Midbrain (tissue), 1 donor: Measurements from ENCODE around the gene NAA80.
"Not testable (repeated sequence)": the region's sequence is repeated elsewhere in the genome, so short reads cannot be mapped to it uniquely, and the experiment has no call there.

Experiments used
- DNase-seq: peaks from one replicate; lab custom pipeline; 2025; lab: John Stamatoyannopoulos, UW

Gene NAA80

GRCh38 chr3:50270422-50271224, 28.6 kb downstream of the NAA80 start:
- no peak for DNase-seq

GRCh38 chr3:50269977-50270413, 29.2 kb downstream of the NAA80 start:
- no peak for DNase-seq

GRCh38 chr3:50269460-50269859, 29.7 kb downstream of the NAA80 start:
- DNase-seq, result no peak

GRCh38 chr3:50268703-50269451, 30.3 kb downstream of the NAA80 start, which contains the start of gene SEMA3B:
TSS of gene SEMA3B (plus strand) at chr3:50269147. CDS start at chr3:50269241, 94 bp downstream.
- DNase-seq, result peak; percentile 56

GRCh38 chr3:50268276-50268675, 30.9 kb downstream of the NAA80 start:
- DNase-seq, result peak; percentile 56

- peak; percentile 71 for DNase-seq
Measured at GRCh38 chr3:50267280-50267913, 31.8 kb downstream of the NAA80 start.

- DNase-seq, result no peak
Measured at GRCh38 chr3:50266836-50267235, 32.4 kb downstream of the NAA80 start.

GRCh38 chr3:50266017-50266416, 33.2 kb downstream of the NAA80 start:
- no peak for DNase-seq

- no peak for DNase-seq
Measured at GRCh38 chr3:50265571-50265970, 33.6 kb downstream of the NAA80 start.

GRCh38 chr3:50264964-50265485, 34.2 kb downstream of the NAA80 start:
- DNase-seq, result no peak

- DNase-seq, result peak; percentile 84
Measured at GRCh38 chr3:50264383-50264963, 34.7 kb downstream of the NAA80 start.

GRCh38 chr3:50263478-50264382, 35.5 kb downstream of the NAA80 start:
- no peak for DNase-seq

GRCh38 chr3:50262778-50263177, 36.4 kb downstream of the NAA80 start:
- DNase-seq, result no peak

GRCh38 chr3:50262200-50262599, 37.0 kb downstream of the NAA80 start:
- not testable (repeated sequence) for DNase-seq

GRCh38 chr3:50261505-50261904, 37.7 kb downstream of the NAA80 start:
- DNase-seq, result peak; percentile 25

GRCh38 chr3:50260942-50261441, 38.2 kb downstream of the NAA80 start:
- DNase-seq, result peak; percentile 61

GRCh38 chr3:50260027-50260941, 38.9 kb downstream of the NAA80 start:
- DNase-seq, result peak; percentile 95

- DNase-seq, result no peak
Measured at GRCh38 chr3:50259432-50260026, 39.7 kb downstream of the NAA80 start.

- DNase-seq, result no peak
Measured at GRCh38 chr3:50258979-50259378, 40.2 kb downstream of the NAA80 start.
